Natural killer cell (primary cell): ENCODE measurements around the gene HPSE2. TPM values are rescaled to one million over a fixed set of nuclear protein-coding genes. Genes with fewer than 3 reads are reported as not detected.

Experiments
- ATAC-seq, 3 donors: fragments of 150-1000 bp in 2 of 3; fragments of 200-7000 bp in 1 of 3; cut with Tn5 transposase; 1 replicate in 1 of 3; 2 replicates in 2 of 3; pipeline ENCODE4 v1.10.0; 2021; ENCODE audit warnings: mild to moderate bottlenecking in 2 of 3, moderate library complexity in 2 of 3
- DNase-seq, 2 donors: peaks; one replicate each; pipeline versions ENCODE4 v3.0.0 to v3.0.0-alpha.2; 2013 to 2021; ENCODE audit warnings: mixed read lengths in 1 of 2
- H3K27ac ChIP-seq: one replicate; pipeline ENCODE4 v1.5.1; 2013; ENCODE audit warnings: mild to moderate bottlenecking, low read length
- H3K27me3 ChIP-seq: one replicate; pipeline ENCODE4 v1.6.1; 2013; ENCODE audit warnings: low read length; ENCODE audit not compliant: control insufficient read depth, insufficient read depth
- H3K36me3 ChIP-seq: one replicate; pipeline ENCODE4 v1.6.1; 2013; ENCODE audit warnings: low read length; ENCODE audit not compliant: control insufficient read depth, insufficient read depth
- H3K4me1 ChIP-seq: one replicate; pipeline ENCODE4 v1.6.1; 2013; ENCODE audit warnings: low read length; ENCODE audit not compliant: control insufficient read depth, insufficient read depth
- H3K4me3 ChIP-seq: one replicate; pipeline ENCODE4 v1.5.1; 2013; ENCODE audit warnings: low read length
- H3K9me3 ChIP-seq: one replicate; pipeline ENCODE4 v1.6.1; 2013; ENCODE audit warnings: low read length; ENCODE audit not compliant: control insufficient read depth, insufficient read depth
- H3K27ac Mint-ChIP-seq, 2 donors: one replicate each; pipeline ENCODE4 v1.8.0; 2022; ENCODE audit warnings: mild to moderate bottlenecking in 2 of 2, mixed read lengths in 2 of 2, moderate library complexity in 1 of 2
- H3K27me3 Mint-ChIP-seq, 2 donors: one replicate each; pipeline ENCODE4 v1.8.0; 2022; ENCODE audit warnings: low read depth in 2 of 2, mixed read lengths in 2 of 2
- H3K36me3 Mint-ChIP-seq: one replicate; pipeline ENCODE4 v1.8.0; 2022; ENCODE audit warnings: mixed read lengths
- H3K4me1 Mint-ChIP-seq, 2 donors: one replicate each; pipeline ENCODE4 v1.8.0; 2022; ENCODE audit warnings: mixed read lengths in 2 of 2
- H3K4me3 Mint-ChIP-seq: one replicate; pipeline ENCODE4 v1.8.0; 2022; ENCODE audit warnings: mild to moderate bottlenecking, moderate library complexity, mixed read lengths
- H3K9me3 Mint-ChIP-seq, 2 donors: one replicate each; pipeline ENCODE4 v1.8.0; 2022; ENCODE audit warnings: mixed read lengths in 2 of 2
- WGBS: methylation state at CpG from one replicate; pipeline ENCODE4 v1.1.7; 2013; ENCODE audit warnings: missing lambda C conversion rate; ENCODE audit not compliant: insufficient coverage; 5-methylcytosine and 5-hydroxymethylcytosine counted together
- intact Hi-C: fragments of 100-400 bp; cut with micrococcal nuclease; formaldehyde crosslinking; loops from one replicate; pipeline ENCODE4 v1.14.2; 2022
- total RNA-seq, 4 donors: library from RNA; stranded (reverse); fragments of 120-200 nt in 1 of 4; gene quantifications; one replicate each; pipeline versions ENCODE4 v1.2.3 to v1.2.4, GENCODE V29; 2013 to 2022
- TF ChIP-seq, protein P1 (sequence below): fragments of 200-600 bp; IDR thresholded peaks from one replicate; pipeline ENCODE4 v1.8.0; 2022; ENCODE audit warnings: antibody characterized with exemption

The HPSE2 gene
- total RNA-seq, 3 donors from 2014 or later (not counting 1 experiment from before 2014, with no cell fraction given): not detected

DNA sequence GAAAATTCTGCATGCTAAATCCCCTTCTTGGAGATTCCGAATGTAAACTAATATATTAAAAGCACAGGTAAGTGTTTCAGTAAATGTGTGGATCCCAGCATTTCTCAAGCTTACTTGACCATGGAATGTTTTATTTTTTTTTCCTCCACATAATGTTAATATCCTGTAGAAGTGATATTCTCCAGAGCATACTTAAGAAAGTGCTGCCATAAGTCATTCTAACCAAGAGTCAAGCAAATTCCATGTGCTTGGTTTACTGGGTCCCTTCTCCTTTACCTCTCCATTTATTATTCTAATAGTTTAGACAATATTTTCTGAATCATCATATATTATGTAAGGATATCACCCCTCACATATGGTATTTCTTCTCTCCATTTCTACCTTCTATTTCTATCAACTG lies 522.1 kb downstream of the HPSE2 start:
- ATAC-seq (no peak), DNase-seq (no peak)
- no CpG with 5 or more reads among the region's 1 CpG for WGBS
- peaks cover 0 to 2% of the 10 kb centered on the region in 2 donors for H3K9me3 Mint-ChIP-seq
- Histone ChIP-seq H3K27me3 (no peaks in the 10 kb centered on the region), H3K4me3 (no peak overlapping the region), H3K4me1 (no peaks in the 10 kb centered on the region), H3K9me3 (no peaks in the 10 kb centered on the region), H3K36me3 (no peaks in the 10 kb centered on the region), H3K27ac (no peak overlapping the region)
- H3K36me3 Mint-ChIP-seq: no peaks in the 10 kb centered on the region
- H3K4me3 Mint-ChIP-seq: no peak overlapping the region
- intact Hi-C loops: no loop called here
- TF ChIP-seq, protein P1, sequence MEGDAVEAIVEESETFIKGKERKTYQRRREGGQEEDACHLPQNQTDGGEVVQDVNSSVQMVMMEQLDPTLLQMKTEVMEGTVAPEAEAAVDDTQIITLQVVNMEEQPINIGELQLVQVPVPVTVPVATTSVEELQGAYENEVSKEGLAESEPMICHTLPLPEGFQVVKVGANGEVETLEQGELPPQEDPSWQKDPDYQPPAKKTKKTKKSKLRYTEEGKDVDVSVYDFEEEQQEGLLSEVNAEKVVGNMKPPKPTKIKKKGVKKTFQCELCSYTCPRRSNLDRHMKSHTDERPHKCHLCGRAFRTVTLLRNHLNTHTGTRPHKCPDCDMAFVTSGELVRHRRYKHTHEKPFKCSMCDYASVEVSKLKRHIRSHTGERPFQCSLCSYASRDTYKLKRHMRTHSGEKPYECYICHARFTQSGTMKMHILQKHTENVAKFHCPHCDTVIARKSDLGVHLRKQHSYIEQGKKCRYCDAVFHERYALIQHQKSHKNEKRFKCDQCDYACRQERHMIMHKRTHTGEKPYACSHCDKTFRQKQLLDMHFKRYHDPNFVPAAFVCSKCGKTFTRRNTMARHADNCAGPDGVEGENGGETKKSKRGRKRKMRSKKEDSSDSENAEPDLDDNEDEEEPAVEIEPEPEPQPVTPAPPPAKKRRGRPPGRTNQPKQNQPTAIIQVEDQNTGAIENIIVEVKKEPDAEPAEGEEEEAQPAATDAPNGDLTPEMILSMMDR: no peak
- peaks cover 0 to 4% of the 10 kb centered on the region in 2 donors for H3K27me3 Mint-ChIP-seq
- no peak overlapping the region for H3K27ac Mint-ChIP-seq
- no peaks in the 10 kb centered on the region for H3K4me1 Mint-ChIP-seq

DNA sequence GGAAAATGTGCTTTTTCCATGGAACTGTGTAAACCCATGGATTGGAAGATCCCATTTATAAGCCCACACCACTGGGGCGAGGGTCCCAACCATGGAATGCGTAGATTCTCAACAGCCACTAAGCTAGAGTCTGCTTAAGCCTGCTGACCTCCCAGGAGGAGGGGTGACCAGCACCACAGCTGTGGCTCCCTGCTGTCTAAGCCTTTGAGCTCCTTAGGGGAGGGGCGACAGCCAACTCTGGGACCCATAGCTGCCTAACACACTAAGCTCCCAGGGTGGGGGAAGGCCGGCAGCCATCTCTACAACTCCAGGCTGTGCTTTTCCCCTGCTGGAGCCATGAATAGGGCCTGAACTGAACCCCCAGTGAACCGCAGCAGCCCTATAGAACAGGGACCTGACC lies 539.1 kb downstream of the HPSE2 start:
- no peak overlapping the region for H3K27ac ChIP-seq
- Mint-ChIP-seq H3K36me3 (no peaks in the 10 kb centered on the region), H3K4me1 (no peaks in the 10 kb centered on the region), H3K4me3 (no peak overlapping the region), H3K27me3 (peaks cover 0 to 9% of the 10 kb centered on the region in 2 donors), H3K27ac (no peak overlapping the region), H3K9me3 (peaks cover 0 to 11% of the 10 kb centered on the region in 2 donors)
- no peaks in the 10 kb centered on the region for H3K36me3 ChIP-seq
- no peak for ATAC-seq
- H3K4me1 ChIP-seq: no peaks in the 10 kb centered on the region
- 72% methylated on average over 5 of the region's 5 CpGs for WGBS
- no peak overlapping the region for H3K4me3 ChIP-seq
- no peaks in the 10 kb centered on the region for H3K27me3 ChIP-seq
- no peaks in the 10 kb centered on the region for H3K9me3 ChIP-seq
- TF ChIP-seq, protein P1: no peak
- no peak for DNase-seq
- intact Hi-C loops: no loop called here

DNA sequence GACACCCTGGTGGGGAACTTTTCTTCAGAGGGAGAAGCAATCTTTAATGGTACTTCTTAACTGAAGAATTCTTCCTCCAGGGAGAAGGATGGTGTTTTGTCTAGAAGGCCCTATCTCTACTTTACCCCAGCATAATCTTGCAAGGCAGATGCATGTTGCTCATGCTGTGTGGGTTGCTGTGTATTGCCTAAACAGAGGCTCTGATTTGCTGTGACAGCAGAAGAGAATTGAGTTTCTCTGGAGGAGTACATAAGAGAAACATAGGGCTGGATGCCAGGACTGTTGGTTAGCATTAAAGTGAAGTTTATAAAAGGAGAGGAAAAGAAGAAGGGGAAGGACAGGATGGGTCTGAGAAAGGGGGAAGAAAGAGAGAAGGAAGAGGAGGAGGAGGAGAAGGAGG lies 540.8 kb downstream of the HPSE2 start:
- H3K36me3 Mint-ChIP-seq: no peaks in the 10 kb centered on the region
- H3K27ac Mint-ChIP-seq: no peak overlapping the region
- H3K9me3 ChIP-seq: no peaks in the 10 kb centered on the region
- no peak overlapping the region for H3K4me3 Mint-ChIP-seq
- no peaks in the 10 kb centered on the region for H3K27me3 ChIP-seq
- no peak for DNase-seq
- peaks cover 0 to 9% of the 10 kb centered on the region in 2 donors for H3K27me3 Mint-ChIP-seq
- H3K4me3 ChIP-seq: no peak overlapping the region
- no peak for ATAC-seq
- no peaks in the 10 kb centered on the region for H3K4me1 Mint-ChIP-seq
- H3K4me1 ChIP-seq: no peaks in the 10 kb centered on the region
- intact Hi-C loops: no loop called here
- TF ChIP-seq, protein P1: no peak
- no peaks in the 10 kb centered on the region for H3K36me3 ChIP-seq
- H3K9me3 Mint-ChIP-seq: peaks cover 0 to 11% of the 10 kb centered on the region in 2 donors
- H3K27ac ChIP-seq: no peak overlapping the region

DNA sequence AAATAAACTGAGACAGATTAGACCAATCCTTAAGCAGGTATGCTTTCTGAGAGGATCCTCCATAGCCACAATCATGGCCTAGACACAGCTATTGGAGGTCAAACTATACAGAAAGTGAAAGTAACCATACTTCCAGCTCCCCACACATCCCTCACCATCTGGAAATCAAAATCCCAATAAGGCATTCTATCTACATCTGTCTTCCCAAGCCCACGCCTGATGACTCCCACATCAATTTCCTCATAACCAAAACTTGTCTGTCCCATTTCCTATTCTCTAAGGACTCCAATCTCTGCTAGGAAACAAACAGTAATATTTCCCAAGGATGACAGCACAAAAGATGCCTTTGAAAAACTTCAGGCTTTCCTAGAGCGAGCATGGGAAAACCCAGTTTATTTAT lies 541.6 kb downstream of the HPSE2 start:
- intact Hi-C loops: no loop called here
- H3K4me3 Mint-ChIP-seq: no peak overlapping the region
- DNase-seq (no peak), ATAC-seq (no peak)
- no peak overlapping the region for H3K27ac ChIP-seq
- TF ChIP-seq, protein P1: no peak
- peaks cover 0 to 9% of the 10 kb centered on the region in 2 donors for H3K27me3 Mint-ChIP-seq
- no peak overlapping the region for H3K4me3 ChIP-seq
- H3K9me3 Mint-ChIP-seq: peaks cover 2 to 11% of the 10 kb centered on the region in 2 donors
- no peaks in the 10 kb centered on the region for H3K36me3 ChIP-seq
- no peaks in the 10 kb centered on the region for H3K27me3 ChIP-seq
- no peaks in the 10 kb centered on the region for H3K4me1 Mint-ChIP-seq
- no peak overlapping the region for H3K27ac Mint-ChIP-seq
- WGBS: 83% methylated on average over 2 of the region's 2 CpGs
- H3K9me3 ChIP-seq: no peaks in the 10 kb centered on the region
- H3K4me1 ChIP-seq: no peaks in the 10 kb centered on the region
- no peaks in the 10 kb centered on the region for H3K36me3 Mint-ChIP-seq
